GM15510 (cell line): ENCODE measurements around the gene TMEM119.

Experiments
- POLR2A ChIP-seq: IDR thresholded peaks from 3 replicates; pipeline ENCODE4 v1.6.1; 2011; ENCODE audit warnings: borderline replicate concordance; ENCODE audit not compliant: insufficient read length; ENCODE audit errors: extremely low read depth

Gene TMEM119

DNA sequence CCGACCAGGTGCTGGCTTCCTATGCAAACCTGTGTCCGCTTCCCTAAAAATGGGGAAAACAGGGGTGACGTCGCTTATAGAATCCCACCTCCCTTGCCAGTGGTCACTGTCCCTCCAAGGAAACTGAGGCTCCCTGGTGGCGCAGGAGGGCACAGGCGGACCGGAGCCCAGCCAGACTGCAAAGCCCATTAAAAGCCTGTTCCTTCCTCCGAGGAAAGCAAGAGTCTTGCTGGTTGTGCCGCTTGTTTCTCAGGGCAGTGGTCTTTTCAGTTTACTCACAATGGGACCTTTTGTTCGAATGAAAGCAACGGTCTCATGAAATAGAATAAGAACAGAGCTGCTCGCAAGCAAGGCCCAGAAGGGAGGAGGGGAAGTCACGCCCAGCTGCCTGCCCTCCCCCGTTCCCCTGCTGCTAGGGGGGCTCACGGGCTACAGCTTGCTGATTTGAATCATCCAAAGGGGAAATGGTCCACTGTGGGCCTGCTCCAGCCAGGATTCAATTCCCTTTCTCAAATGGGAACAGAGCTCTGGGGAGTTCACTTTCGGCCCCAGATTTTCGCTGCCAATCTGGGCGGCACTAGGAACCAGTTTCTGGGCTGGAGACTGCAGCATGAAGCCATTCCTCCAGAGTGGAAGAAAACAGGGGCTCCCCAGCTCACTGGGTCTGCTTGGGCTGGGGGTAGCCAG is 40.4 kb upstream of the TMEM119 start:
- no peak for TF ChIP-seq POLR2A

- TF ChIP-seq POLR2A: no peak
Measured at GRCh38 chr12:108637222-108637971, 39.5 kb upstream of the TMEM119 start.

GRCh38 chr12:108635997-108636808 is 38.3 kb upstream of the TMEM119 start:
- TF ChIP-seq POLR2A: no peak

- TF ChIP-seq POLR2A: peak; percentile 95
Measured at GRCh38 chr12:108635201-108635996, 37.5 kb upstream of the TMEM119 start.

- no peak for TF ChIP-seq POLR2A
Measured at GRCh38 chr12:108634341-108634751, 36.5 kb upstream of the TMEM119 start.

DNA sequence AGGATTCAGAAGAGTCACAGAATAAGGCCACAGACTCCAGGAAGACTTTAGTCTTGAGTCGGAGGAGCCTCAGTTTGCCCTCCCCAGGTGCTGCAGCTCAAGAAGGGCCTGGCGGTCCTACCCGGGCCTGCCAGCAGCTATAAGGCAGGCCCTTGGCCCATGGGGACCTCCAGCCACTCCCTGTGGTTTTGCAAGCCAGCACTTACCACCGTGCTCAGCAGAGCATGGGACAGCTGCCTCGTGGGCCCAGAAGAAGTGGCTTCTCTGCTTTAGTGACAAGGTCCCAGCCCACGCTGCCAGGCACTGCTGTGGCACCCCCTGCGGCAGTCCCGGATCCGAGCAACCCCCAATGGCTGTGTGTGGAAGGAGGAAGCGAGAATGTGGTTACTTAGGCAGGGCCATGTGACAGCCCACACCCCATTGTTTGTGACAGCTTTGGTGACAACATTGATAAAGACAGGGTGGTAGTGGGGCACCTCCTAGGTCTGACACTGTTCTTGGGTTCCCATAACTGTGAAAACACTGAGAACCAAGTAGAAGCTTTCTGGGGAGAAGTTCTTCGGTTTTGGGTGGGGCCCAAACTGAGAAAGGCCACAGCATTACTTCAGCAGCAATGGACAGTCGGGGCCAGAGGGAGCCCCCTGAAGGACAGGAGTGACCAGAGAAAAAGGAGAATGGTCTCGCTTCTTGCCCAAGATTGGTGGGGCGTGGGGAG is 35.8 kb upstream of the TMEM119 start, which contains the start of gene SELPLG:
SELPLG (minus strand) TSS at position 361 of the 715 bp plus-strand sequence. CDS start 9,587 bp downstream, outside the sequence.
- TF ChIP-seq POLR2A: peak; percentile 57

DNA sequence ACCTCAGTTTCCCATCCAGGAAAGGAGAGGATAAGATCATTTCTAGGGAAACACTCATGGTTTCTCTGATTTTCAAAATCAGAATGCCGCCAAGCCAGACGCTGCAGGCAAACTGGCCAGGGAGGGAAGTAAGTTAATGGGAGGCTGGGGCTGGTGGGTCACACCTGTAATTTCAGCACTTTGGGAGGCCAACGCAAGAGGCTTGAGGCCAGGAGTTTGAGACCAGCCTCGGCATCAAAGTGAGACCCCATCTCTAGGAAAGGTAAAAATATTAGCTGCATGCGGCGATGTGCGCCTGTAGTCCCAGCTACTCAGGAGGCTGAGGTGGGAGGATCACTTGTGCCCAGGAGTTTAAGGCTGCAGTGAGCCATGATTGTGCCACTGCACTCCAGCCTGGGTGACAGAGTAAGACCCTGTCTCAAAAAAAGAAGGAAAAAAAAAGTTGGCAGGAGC is 35.2 kb upstream of the TMEM119 start:
- TF ChIP-seq POLR2A: no peak

GRCh38 chr12:108630481-108631207 is 32.8 kb upstream of the TMEM119 start:
- TF ChIP-seq POLR2A: no peak

GRCh38 chr12:108629824-108630476 is 32.1 kb upstream of the TMEM119 start:
- TF ChIP-seq POLR2A: no peak

GRCh38 chr12:108629151-108629550 is 31.3 kb upstream of the TMEM119 start:
- no peak for TF ChIP-seq POLR2A

DNA sequence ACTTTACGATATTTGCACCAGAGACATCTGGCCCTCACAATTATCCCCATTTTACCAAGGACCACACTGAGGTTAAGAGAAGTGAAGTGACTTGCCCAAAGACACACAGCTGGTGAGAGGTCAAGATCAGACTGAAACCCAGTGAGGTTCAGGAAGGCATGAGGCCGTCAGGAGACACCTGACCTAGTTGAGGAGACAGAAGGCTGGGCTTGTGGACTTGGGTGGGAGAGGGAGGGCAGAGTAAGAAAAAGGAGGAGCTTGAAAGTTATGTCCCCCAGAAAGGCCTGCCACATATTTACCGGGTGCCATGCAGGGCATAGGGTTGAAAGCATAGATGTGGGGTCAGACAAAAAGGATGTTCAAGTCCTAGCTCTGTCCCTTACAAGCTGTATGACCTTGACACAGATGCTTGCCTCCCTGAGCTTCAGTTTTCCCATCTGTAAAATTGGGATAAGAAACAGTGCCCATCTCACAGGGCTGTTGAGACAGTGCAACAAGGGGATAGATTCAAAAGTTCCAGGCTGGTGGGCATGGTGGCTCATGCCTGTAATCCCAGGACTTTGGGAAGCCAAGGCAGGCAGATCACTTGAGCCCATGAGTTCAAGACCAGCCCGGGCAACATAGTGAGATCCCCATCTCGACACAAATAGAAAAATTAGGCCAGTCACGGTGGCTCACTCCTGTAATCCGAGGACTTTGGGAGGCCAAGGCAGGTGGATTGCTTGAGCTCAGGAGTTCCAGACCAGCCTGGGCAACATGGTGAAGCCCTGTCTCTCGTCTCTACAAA is 29.4 kb upstream of the TMEM119 start:
- TF ChIP-seq POLR2A: no peak

DNA sequence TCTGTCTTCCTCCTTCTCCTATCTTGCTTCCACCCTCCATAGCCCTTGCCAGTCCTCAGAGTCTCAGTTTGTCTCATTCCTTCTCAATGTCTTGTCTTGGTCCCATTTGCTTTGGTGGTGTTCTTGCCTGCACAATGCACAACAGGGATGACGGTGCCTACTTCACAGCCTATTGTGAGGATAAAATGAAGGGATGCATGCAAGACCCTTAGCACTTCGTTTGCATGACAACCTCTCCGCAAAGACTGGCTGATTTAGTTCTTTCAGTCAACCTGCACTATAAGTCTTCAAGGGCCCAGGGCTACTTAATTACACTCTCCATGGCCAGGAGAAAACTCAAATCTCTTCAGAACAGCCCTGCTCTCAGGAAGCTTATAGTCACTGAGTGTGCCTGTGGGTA is 27.3 kb upstream of the TMEM119 start:
- TF ChIP-seq POLR2A: no peak

DNA sequence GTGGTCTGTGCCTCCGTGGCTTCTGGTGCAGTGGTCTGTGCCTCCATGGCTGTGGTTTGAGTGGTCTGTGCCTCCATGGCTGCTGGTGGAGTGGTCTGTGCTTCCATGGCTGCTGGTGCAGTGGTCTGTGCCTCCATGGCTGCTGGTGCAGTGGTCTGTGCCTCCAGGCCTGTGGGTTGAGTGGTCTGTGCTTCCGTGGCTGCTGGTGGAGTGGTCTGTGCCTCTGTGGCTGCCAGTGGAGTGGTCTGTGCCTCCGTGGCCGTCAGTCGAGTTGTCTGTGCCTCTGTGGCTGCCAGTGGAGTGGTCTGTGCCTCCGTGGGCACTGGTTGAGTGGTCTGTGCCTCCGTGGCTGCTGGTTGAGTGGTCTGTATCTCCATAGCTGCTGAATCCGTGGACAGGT is 25.7 kb upstream of the TMEM119 start:
- no peak for TF ChIP-seq POLR2A
